ENCODE measurements around the gene EXOC3L1. TPM values are rescaled to one million over a fixed set of nuclear protein-coding genes. Genes with fewer than 3 reads are reported as not detected.

The EXOC3L1 gene
- total RNA-seq, 2 experiments from 2014 or later, result not detected

- CTCF ChIA-PET, result no interaction called here
- Mint-ChIP-seq H3K4me1 (peaks cover 38% of the 10 kb centered on the region), H3K9me3 (no peaks in the 10 kb centered on the region), H3K4me3 (no peak overlapping the region), H3K27ac (no peak overlapping the region), H3K36me3 (ENCODE audit: low read depth) (peaks cover 65% of the 10 kb centered on the region), H3K27me3 (no peaks in the 10 kb centered on the region)
- POLR2A ChIA-PET, result interaction anchor here (11.1 kb wide), 1 partner anchor 16 kb away, joined by 97 read pairs; the partner anchor contains the start of genes FHOD1 and SLC9A5
- DNase-seq, result no peak
Measured at GRCh38 chr16:67229906-67230808, 40.2 kb upstream of the EXOC3L1 start.

GRCh38 chr16:67228905-67229304 is 39.0 kb upstream of the EXOC3L1 start:
- peaks cover 57% of the 10 kb centered on the region for H3K36me3 Mint-ChIP-seq (ENCODE audit: low read depth)
- CTCF ChIA-PET, result interaction anchor here (6.2 kb wide), 1 partner anchor 17 kb away, joined by 58 read pairs; the partner anchor contains the start of gene FHOD1
- H3K27me3 Mint-ChIP-seq, result no peaks in the 10 kb centered on the region
- DNase-seq, result no peak
- peak overlapping the region; percentile 47 for H3K4me3 Mint-ChIP-seq
- no peak overlapping the region for H3K27ac Mint-ChIP-seq
- peaks cover 51% of the 10 kb centered on the region for H3K4me1 Mint-ChIP-seq
- no peaks in the 10 kb centered on the region for H3K9me3 Mint-ChIP-seq
- POLR2A ChIA-PET, result interaction anchor here (4.8 kb wide), 1 partner anchor 13 kb away, joined by 187 read pairs; the partner anchor contains the start of genes FHOD1 and SLC9A5

- Mint-ChIP-seq H3K36me3 (ENCODE audit: low read depth) (peaks cover 52% of the 10 kb centered on the region), H3K4me1 (peaks cover 57% of the 10 kb centered on the region), H3K4me3 (peak overlapping the region; percentile 100), H3K9me3 (no peaks in the 10 kb centered on the region), H3K27me3 (no peaks in the 10 kb centered on the region), H3K27ac (peak overlapping the region; percentile 97)
- CTCF ChIA-PET, result interaction anchor here (0.7 to 6.2 kb wide), 10 partner anchors 8 to 200 kb away, joined by 3 to 58 read pairs (median 8); partner anchors contain the start of genes FBXL8, FHOD1, PLEKHG4 and TRADD
- DNase-seq, result no peak
- POLR2A ChIA-PET, result interaction anchor here (1.0 to 4.8 kb wide), 4 partner anchors 13 to 69 kb away, joined by 4 to 187 read pairs (median 14); partner anchors contain the start of genes FHOD1 and SLC9A5
Measured at GRCh38 chr16:67228034-67228785, 38.3 kb upstream of the EXOC3L1 start.

- peak overlapping the region; percentile 100 for H3K4me3 Mint-ChIP-seq
- no peak for DNase-seq
- ChIA-PET POLR2A (interaction anchor here (1.0 to 4.8 kb wide), 13 partner anchors 12 to 254 kb away, joined by 3 to 187 read pairs (median 5); partner anchors contain the start of genes ATP6V0D1, E2F4, FHOD1 and MATCAP1), CTCF (interaction anchor here (0.7 to 6.2 kb wide), 13 partner anchors 8 to 214 kb away, joined by 3 to 58 read pairs (median 5); partner anchors contain the start of genes FBXL8, FHOD1, PLEKHG4 and TRADD)
- H3K27ac Mint-ChIP-seq, result peak overlapping the region; percentile 97
- H3K4me1 Mint-ChIP-seq, result peaks cover 61% of the 10 kb centered on the region
- peaks cover 48% of the 10 kb centered on the region for H3K36me3 Mint-ChIP-seq (ENCODE audit: low read depth)
- no peaks in the 10 kb centered on the region for H3K27me3 Mint-ChIP-seq
- no peaks in the 10 kb centered on the region for H3K9me3 Mint-ChIP-seq
Measured at GRCh38 chr16:67227567-67227921, 37.6 kb upstream of the EXOC3L1 start.

- no peaks in the 10 kb centered on the region for H3K9me3 Mint-ChIP-seq
- peaks cover 45% of the 10 kb centered on the region for H3K36me3 Mint-ChIP-seq (ENCODE audit: low read depth)
- H3K4me3 Mint-ChIP-seq, result peak within 1 kb of the TSS; percentile 100
- CTCF ChIA-PET, result interaction anchor here (0.7 to 6.2 kb wide), 21 partner anchors 9 to 273 kb away, joined by 3 to 58 read pairs (median 4); partner anchors contain the start of genes FBXL8, FHOD1, PLEKHG4 and TRADD
- DNase-seq, result peak; percentile 99
- H3K27me3 Mint-ChIP-seq, result no peaks in the 10 kb centered on the region
- peaks cover 61% of the 10 kb centered on the region for H3K4me1 Mint-ChIP-seq
- peak within 1 kb of the TSS; percentile 97 for H3K27ac Mint-ChIP-seq
- POLR2A ChIA-PET, result interaction anchor here (0.7 to 4.8 kb wide), 16 partner anchors 11 to 254 kb away, joined by 3 to 187 read pairs (median 4); partner anchors contain the start of genes ATP6V0D1, E2F4, FHOD1 and MATCAP1
Measured at GRCh38 chr16:67226804-67227566, 37.0 kb upstream of the EXOC3L1 start, which contains the start of gene TMEM208. TMEM208 (plus strand) TSS chr16:67227130; CDS start chr16:67227219, 89 bp downstream.

GRCh38 chr16:67226295-67226803 is 36.4 kb upstream of the EXOC3L1 start:
- Mint-ChIP-seq H3K9me3 (no peaks in the 10 kb centered on the region), H3K4me1 (peaks cover 61% of the 10 kb centered on the region), H3K27ac (peak overlapping the region; percentile 97), H3K36me3 (ENCODE audit: low read depth) (peaks cover 39% of the 10 kb centered on the region), H3K27me3 (no peaks in the 10 kb centered on the region), H3K4me3 (peak overlapping the region; percentile 100)
- ChIA-PET CTCF (interaction anchor here (0.8 to 6.2 kb wide), 17 partner anchors 10 to 272 kb away, joined by 3 to 58 read pairs (median 5); partner anchors contain the start of genes FBXL8, FHOD1, PLEKHG4 and TRADD), POLR2A (interaction anchor here (0.7 to 4.8 kb wide), 15 partner anchors 11 to 255 kb away, joined by 3 to 187 read pairs (median 4); partner anchors contain the start of genes ATP6V0D1, E2F4, FHOD1 and MATCAP1)
- no peak for DNase-seq

GRCh38 chr16:67223992-67224391 is 34.1 kb upstream of the EXOC3L1 start:
- POLR2A ChIA-PET, result interaction anchor here (0.6 to 1.7 kb wide), 4 partner anchors 13 to 241 kb away, joined by 3 to 5 read pairs (median 3); partner anchors contain the start of gene FHOD1
- DNase-seq, result no peak
- no peak overlapping the region for H3K4me3 Mint-ChIP-seq
- peaks cover 57% of the 10 kb centered on the region for H3K4me1 Mint-ChIP-seq
- no peaks in the 10 kb centered on the region for H3K27me3 Mint-ChIP-seq
- CTCF ChIA-PET, result interaction anchor here (1.8 to 6.2 kb wide), 2 partner anchors 22 to 176 kb away, joined by 4 to 58 read pairs; partner anchors contain the start of gene FHOD1
- no peaks in the 10 kb centered on the region for H3K9me3 Mint-ChIP-seq
- H3K27ac Mint-ChIP-seq, result peak overlapping the region; percentile 67
- peaks cover 15% of the 10 kb centered on the region for H3K36me3 Mint-ChIP-seq (ENCODE audit: low read depth)

- no peak overlapping the region for H3K27ac Mint-ChIP-seq
- no peak for DNase-seq
Measured at GRCh38 chr16:67216612-67217490, 26.9 kb upstream of the EXOC3L1 start.

GRCh38 chr16:67215706-67216105 is 25.8 kb upstream of the EXOC3L1 start:
- H3K36me3 Mint-ChIP-seq (ENCODE audit: low read depth), result no peaks in the 10 kb centered on the region
- ChIA-PET POLR2A (interaction anchor here (1.1 to 1.8 kb wide), 2 partner anchors 11 to 29 kb away, joined by 3 to 4 read pairs; partner anchors contain the start of gene TMEM208), CTCF (no interaction called here)
- no peak overlapping the region for H3K4me3 Mint-ChIP-seq
- no peaks in the 10 kb centered on the region for H3K9me3 Mint-ChIP-seq
- DNase-seq, result no peak
- no peaks in the 10 kb centered on the region for H3K27me3 Mint-ChIP-seq
- no peak overlapping the region for H3K27ac Mint-ChIP-seq
- H3K4me1 Mint-ChIP-seq, result peaks cover 12% of the 10 kb centered on the region

More at GRCh38 chr16:67216612-67217490, 26.9 kb upstream of the EXOC3L1 start:
- H3K36me3 Mint-ChIP-seq (ENCODE audit: low read depth), result no peaks in the 10 kb centered on the region
- peaks cover 12% of the 10 kb centered on the region for H3K4me1 Mint-ChIP-seq
- H3K9me3 Mint-ChIP-seq, result no peaks in the 10 kb centered on the region
- no peaks in the 10 kb centered on the region for H3K27me3 Mint-ChIP-seq
- POLR2A ChIA-PET, result interaction anchor here (1.2 kb wide), 1 partner anchor 9 kb away, joined by 3 read pairs; no protein-coding TSS in a partner anchor
- CTCF ChIA-PET, result no interaction called here
- H3K4me3 Mint-ChIP-seq, result no peak overlapping the region

GRCh38 chr16:67213197-67214019 is 23.5 kb upstream of the EXOC3L1 start:
- POLR2A ChIA-PET, result interaction anchor here (0.9 to 1.8 kb wide), 4 partner anchors 9 to 31 kb away, joined by 3 to 5 read pairs (median 4); no protein-coding TSS in a partner anchor
- H3K27ac Mint-ChIP-seq, result no peak overlapping the region
- H3K36me3 Mint-ChIP-seq (ENCODE audit: low read depth), result no peaks in the 10 kb centered on the region
- CTCF ChIA-PET, result interaction anchor here (1.4 kb wide), 1 partner anchor 114 kb away, joined by 3 read pairs; no protein-coding TSS in a partner anchor
- no peak overlapping the region for H3K4me3 Mint-ChIP-seq
- no peaks in the 10 kb centered on the region for H3K27me3 Mint-ChIP-seq
- no peaks in the 10 kb centered on the region for H3K9me3 Mint-ChIP-seq
- no peak for DNase-seq
- H3K4me1 Mint-ChIP-seq, result peaks cover 12% of the 10 kb centered on the region
